Keratinocyte (primary cell): Measurements from ENCODE around the gene C11orf91.

Source experiments
- EZH2 ChIP-seq: IDR thresholded peaks from one replicate; pipeline ENCODE4 v1.6.1; 2012; ENCODE audit warnings: inconsistent platforms, mild to moderate bottlenecking, low read length, moderate library complexity
- TF ChIP-seq, protein P1 (sequence below), 3 experiments: IDR thresholded peaks in 1 of 3; conservative IDR thresholded peaks in 1 of 3; optimal IDR thresholded peaks in 1 of 3; 2 replicates in 2 of 3; 3 replicates in 1 of 3; pipeline versions ENCODE3 to v1.5.1; 2011; ENCODE audit warnings: low read length in 3 of 3, mild to moderate bottlenecking in 3 of 3, moderate library complexity in 2 of 3, control low read depth in 1 of 3, inconsistent platforms in 1 of 3; ENCODE audit not compliant: insufficient read depth in 2 of 3; ENCODE audit errors: extremely low read depth in 1 of 3

DNA sequence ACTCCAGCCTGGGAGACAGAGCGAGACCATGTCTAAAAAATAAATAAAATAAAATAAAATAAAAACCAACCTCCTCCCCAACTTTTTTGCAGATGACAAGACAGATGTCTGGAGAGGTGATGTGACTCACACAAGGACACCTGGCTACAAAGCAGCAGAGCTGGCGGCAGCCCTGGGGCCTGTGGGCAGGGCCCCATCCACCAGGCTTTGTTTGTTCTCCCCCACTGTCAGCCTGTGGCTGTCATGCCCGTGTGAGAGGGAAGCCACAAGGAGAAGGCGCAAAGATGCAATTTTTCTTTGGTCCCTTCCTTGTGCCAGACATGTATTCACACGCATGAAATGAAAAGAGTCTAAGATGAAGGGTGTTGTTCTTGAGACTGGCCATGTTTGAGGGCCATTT lies 19.0 kb upstream of the C11orf91 start:
- TF ChIP-seq, protein P1, sequence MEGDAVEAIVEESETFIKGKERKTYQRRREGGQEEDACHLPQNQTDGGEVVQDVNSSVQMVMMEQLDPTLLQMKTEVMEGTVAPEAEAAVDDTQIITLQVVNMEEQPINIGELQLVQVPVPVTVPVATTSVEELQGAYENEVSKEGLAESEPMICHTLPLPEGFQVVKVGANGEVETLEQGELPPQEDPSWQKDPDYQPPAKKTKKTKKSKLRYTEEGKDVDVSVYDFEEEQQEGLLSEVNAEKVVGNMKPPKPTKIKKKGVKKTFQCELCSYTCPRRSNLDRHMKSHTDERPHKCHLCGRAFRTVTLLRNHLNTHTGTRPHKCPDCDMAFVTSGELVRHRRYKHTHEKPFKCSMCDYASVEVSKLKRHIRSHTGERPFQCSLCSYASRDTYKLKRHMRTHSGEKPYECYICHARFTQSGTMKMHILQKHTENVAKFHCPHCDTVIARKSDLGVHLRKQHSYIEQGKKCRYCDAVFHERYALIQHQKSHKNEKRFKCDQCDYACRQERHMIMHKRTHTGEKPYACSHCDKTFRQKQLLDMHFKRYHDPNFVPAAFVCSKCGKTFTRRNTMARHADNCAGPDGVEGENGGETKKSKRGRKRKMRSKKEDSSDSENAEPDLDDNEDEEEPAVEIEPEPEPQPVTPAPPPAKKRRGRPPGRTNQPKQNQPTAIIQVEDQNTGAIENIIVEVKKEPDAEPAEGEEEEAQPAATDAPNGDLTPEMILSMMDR (optimal IDR thresholded peaks at IDR 0.05 in 1 of 3, IDR thresholded peaks at IDR 0.05 in 1 of 3, conservative IDR thresholded peaks at IDR 0.05 in 1 of 3; ENCODE audit: extremely low read depth in 1 of 3, insufficient read depth in 2 of 3, low read length in 3 of 3), result no peak
- no peak for TF ChIP-seq EZH2
